WTC11 (cell line): ENCODE data around the gene EIF2B5. TPM values are rescaled to one million over a fixed set of nuclear protein-coding genes. Genes with fewer than 3 reads are reported as not detected.

Experiments used
- ATAC-seq: fragments of 200-7000 bp; cut with Tn5 transposase; 2 replicates; pipeline ENCODE4 v1.10.0; 2021; ENCODE audit warnings: mild to moderate bottlenecking, moderate library complexity
- CTCF ChIA-PET: fragments of 300-600 bp; sonication (Branson Sonifier 250); formaldehyde crosslinking; loops from one replicate; lab custom pipeline; 2021; ENCODE audit warnings: antibody characterized with exemption; lab: Charles Lee
- POLR2A ChIA-PET: fragments of 350-600 bp; sonication (Branson Sonifier 250); formaldehyde crosslinking; loops from one replicate; lab custom pipeline; 2021; ENCODE audit warnings: antibody characterized with exemption; lab: Charles Lee
- DNase-seq: peaks from one replicate; pipeline ENCODE4 v3.0.0; 2021; ENCODE audit warnings: low spot score
- H3K27ac Mint-ChIP-seq: 2 replicates; pipeline ENCODE4 v1.8.0; 2021; ENCODE audit warnings: mixed read lengths
- H3K27me3 Mint-ChIP-seq: 2 replicates; pipeline ENCODE4 v1.8.0; 2021; ENCODE audit warnings: low read depth, mild to moderate bottlenecking, moderate library complexity, mixed read lengths
- H3K36me3 Mint-ChIP-seq: 2 replicates; pipeline ENCODE4 v1.8.0; 2021; ENCODE audit warnings: mixed read lengths
- H3K4me1 Mint-ChIP-seq: 2 replicates; pipeline ENCODE4 v1.8.0; 2022; ENCODE audit warnings: mixed read lengths
- H3K4me3 Mint-ChIP-seq: 2 replicates; pipeline ENCODE4 v1.8.0; 2021; ENCODE audit warnings: mild to moderate bottlenecking, moderate library complexity, mixed read lengths
- H3K9me3 Mint-ChIP-seq: 2 replicates; pipeline ENCODE4 v1.8.0; 2021; ENCODE audit warnings: mixed read lengths
- AR ChIP-seq: fragments of 250-450 bp; sonication (Bioruptor Pico); IDR thresholded peaks from 2 replicates; pipeline ENCODE4 v1.9.0; 2021; ENCODE audit warnings: mild to moderate bottlenecking
- E2F5 ChIP-seq: sonication (generic); formaldehyde crosslinking; IDR thresholded peaks from 2 replicates; pipeline ENCODE4 v1.8.1; 2022; ENCODE audit warnings: mild to moderate bottlenecking, moderate library complexity, missing genetic modification reagents
- ETV6 ChIP-seq: sonication (generic); formaldehyde crosslinking; IDR thresholded peaks from 2 replicates; pipeline ENCODE4 v1.8.1; 2022; ENCODE audit warnings: mild to moderate bottlenecking, missing genetic modification reagents
- FOXP4 ChIP-seq: sonication (generic); formaldehyde crosslinking; IDR thresholded peaks from 2 replicates; pipeline ENCODE4 v1.8.0; 2022; ENCODE audit warnings: mild to moderate bottlenecking, missing genetic modification reagents
- GABPB1 ChIP-seq: sonication (generic); formaldehyde crosslinking; IDR thresholded peaks from 2 replicates; pipeline ENCODE4 v1.8.1; 2023; ENCODE audit warnings: mild to moderate bottlenecking, missing genetic modification reagents
- IRF2 ChIP-seq: sonication (generic); formaldehyde crosslinking; IDR thresholded peaks from 2 replicates; pipeline ENCODE4 v1.8.0; 2022; ENCODE audit warnings: low read depth, missing genetic modification reagents, borderline replicate concordance
- NR1H2 ChIP-seq: sonication (generic); formaldehyde crosslinking; IDR thresholded peaks from 2 replicates; pipeline ENCODE4 v1.9.0; 2021; ENCODE audit warnings: mild to moderate bottlenecking, moderate library complexity, missing genetic modification reagents
- SMAD4 ChIP-seq: sonication (generic); formaldehyde crosslinking; IDR thresholded peaks from 2 replicates; pipeline ENCODE4 v1.8.0; 2022; ENCODE audit warnings: mild to moderate bottlenecking, missing genetic modification reagents
- ZNF121 ChIP-seq: sonication (generic); formaldehyde crosslinking; IDR thresholded peaks from 2 replicates; pipeline ENCODE4 v1.8.0; 2023; ENCODE audit warnings: missing genetic modification reagents
- ZNF232 ChIP-seq: sonication (generic); formaldehyde crosslinking; IDR thresholded peaks from 2 replicates; pipeline ENCODE4 v1.8.0; 2022; ENCODE audit warnings: mild to moderate bottlenecking, missing genetic modification reagents
- total RNA-seq: library from RNA; stranded (reverse); gene quantifications from 3 replicates; pipeline ENCODE4 v1.2.3, GENCODE V29; 2021
- TF ChIP-seq, protein P1 (sequence below): sonication (generic); formaldehyde crosslinking; IDR thresholded peaks from 2 replicates; pipeline ENCODE4 v1.8.0; 2023; ENCODE audit warnings: missing genetic modification reagents, mild to moderate bottlenecking, borderline replicate concordance

EIF2B5 gene
- total RNA-seq, 1 experiment from 2014 or later, result 42.3 TPM

DNA sequence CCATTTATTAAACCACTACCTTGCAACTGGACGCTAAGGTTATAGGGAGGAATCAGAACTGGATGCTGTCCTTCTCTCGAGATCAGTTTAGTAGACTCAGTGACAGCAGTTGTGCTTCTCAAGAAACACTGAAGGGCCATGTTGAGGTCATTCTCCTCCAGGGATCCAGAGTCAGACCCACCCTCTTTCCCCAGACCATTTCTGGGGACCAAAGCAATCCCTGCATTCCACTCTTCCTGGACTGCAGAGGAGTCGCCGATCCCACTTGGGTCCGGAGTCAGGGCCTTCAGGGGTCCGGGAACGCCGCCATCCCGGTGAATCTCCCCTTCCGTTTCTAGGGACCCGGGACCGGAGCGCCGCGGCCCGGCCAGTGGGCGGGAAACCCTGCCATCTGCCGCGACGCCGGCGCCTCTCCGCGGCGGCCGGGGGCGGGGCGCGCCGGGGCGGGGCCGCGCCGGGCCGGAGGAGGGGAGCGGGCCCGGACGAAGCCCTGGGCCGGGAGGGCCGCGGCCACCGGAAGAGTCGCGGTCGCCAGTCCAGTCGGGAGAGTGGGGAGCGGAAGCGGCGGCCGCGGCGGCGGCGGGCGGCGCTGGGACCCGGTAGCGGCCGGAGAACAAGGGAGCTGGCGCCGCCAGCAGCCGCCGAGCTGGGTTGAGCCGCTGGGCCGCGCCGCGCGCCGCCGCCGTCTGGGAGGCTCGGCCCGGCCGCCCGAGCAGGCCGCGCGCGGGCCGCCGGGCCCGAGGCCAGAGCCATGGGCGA lies 19.9 kb downstream of the EIF2B5 start, which contains the start of gene DVL3 (continued):
- TF ChIP-seq, protein P1, sequence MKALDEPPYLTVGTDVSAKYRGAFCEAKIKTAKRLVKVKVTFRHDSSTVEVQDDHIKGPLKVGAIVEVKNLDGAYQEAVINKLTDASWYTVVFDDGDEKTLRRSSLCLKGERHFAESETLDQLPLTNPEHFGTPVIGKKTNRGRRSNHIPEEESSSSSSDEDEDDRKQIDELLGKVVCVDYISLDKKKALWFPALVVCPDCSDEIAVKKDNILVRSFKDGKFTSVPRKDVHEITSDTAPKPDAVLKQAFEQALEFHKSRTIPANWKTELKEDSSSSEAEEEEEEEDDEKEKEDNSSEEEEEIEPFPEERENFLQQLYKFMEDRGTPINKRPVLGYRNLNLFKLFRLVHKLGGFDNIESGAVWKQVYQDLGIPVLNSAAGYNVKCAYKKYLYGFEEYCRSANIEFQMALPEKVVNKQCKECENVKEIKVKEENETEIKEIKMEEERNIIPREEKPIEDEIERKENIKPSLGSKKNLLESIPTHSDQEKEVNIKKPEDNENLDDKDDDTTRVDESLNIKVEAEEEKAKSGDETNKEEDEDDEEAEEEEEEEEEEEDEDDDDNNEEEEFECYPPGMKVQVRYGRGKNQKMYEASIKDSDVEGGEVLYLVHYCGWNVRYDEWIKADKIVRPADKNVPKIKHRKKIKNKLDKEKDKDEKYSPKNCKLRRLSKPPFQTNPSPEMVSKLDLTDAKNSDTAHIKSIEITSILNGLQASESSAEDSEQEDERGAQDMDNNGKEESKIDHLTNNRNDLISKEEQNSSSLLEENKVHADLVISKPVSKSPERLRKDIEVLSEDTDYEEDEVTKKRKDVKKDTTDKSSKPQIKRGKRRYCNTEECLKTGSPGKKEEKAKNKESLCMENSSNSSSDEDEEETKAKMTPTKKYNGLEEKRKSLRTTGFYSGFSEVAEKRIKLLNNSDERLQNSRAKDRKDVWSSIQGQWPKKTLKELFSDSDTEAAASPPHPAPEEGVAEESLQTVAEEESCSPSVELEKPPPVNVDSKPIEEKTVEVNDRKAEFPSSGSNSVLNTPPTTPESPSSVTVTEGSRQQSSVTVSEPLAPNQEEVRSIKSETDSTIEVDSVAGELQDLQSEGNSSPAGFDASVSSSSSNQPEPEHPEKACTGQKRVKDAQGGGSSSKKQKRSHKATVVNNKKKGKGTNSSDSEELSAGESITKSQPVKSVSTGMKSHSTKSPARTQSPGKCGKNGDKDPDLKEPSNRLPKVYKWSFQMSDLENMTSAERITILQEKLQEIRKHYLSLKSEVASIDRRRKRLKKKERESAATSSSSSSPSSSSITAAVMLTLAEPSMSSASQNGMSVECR (CRISPR knock-in tag), result 0 out of 2 replicates have a peak, but pooled peaks have one; percentile 11
- TF ChIP-seq E2F5 (CRISPR knock-in tag) (0 out of 2 replicates have a peak, but pooled peaks have one; percentile 40), ETV6 (CRISPR knock-in tag) (peak; percentile 54; the same call in 1 of the 2 replicates), FOXP4 (CRISPR knock-in tag) (0 out of 2 replicates have a peak, but pooled peaks have one; percentile 51), GABPB1 (CRISPR knock-in tag) (peak; percentile 4; the same call in 1 of the 2 replicates), IRF2 (CRISPR knock-in tag) (no peak), ZNF232 (0 out of 2 replicates have a peak, but pooled peaks have one; percentile 71), AR (CRISPR knock-in tag) (no peak), SMAD4 (CRISPR knock-in tag) (no peak), ZNF121 (CRISPR knock-in tag) (peak; percentile 30; the same call in 1 of the 2 replicates)

DNA sequence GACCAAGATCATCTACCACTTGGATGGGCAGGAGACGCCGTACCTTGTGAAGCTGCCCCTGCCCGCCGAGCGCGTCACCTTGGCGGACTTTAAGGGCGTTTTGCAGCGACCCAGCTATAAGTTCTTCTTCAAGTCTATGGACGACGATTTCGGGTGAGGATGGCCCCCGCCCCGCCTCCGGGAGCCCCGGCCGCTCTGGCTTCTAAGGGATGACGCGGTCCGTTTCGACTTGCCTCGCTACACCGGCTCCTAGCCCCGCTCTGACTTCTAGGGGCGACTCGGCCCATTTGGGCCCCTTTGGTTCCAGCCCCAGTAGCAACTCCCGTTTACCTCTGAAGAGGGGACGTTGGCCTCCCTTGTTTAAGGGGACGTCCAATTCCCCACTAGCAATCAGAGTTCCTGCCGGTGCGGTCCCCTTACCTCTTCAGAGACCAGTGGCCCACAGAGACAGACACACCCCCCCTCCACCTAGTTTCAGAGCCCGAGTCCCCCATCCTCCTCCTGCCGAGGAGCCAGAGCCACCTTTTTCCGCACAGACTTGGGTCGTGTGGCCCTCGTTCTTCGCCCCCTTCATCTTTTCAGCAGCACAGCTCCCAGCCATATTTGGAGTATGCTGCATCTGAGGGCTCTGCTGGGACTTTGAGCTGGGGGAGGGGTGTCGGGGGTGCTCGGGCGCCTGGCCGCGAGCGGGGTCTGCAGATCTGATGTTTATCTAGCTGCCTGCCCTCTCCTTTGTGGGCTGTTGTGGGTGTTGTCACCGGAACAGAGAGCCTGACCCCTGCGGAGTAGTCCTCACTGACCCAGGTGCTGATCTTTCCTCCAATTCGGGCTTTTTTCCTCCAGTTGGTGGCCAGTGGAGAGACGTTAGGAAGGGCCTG lies 20.7 kb downstream of the EIF2B5 start:
- POLR2A ChIA-PET, result interaction anchor here (1.0 to 1.9 kb wide), 3 partner anchors 10 to 21 kb away, joined by 3 to 11 read pairs (median 3); no protein-coding TSS in a partner anchor
- peak overlapping the region; percentile 95 for H3K27ac Mint-ChIP-seq
- H3K4me1 Mint-ChIP-seq, result peaks cover 16% of the 10 kb centered on the region
- TF ChIP-seq NR1H2 (CRISPR knock-in tag) (0 out of 2 replicates have a peak, but pooled peaks have one; percentile 43), ETV6 (CRISPR knock-in tag) (no peak)
- TF ChIP-seq, all 79 proteins: peak for 1
- CTCF ChIA-PET, result interaction anchor here (0.8 to 1.8 kb wide), 6 partner anchors 11 to 260 kb away, joined by 3 to 12 read pairs (median 4); partner anchors contain the start of gene EEF1AKMT4
- Mint-ChIP-seq H3K4me3 (peak overlapping the region; percentile 95), H3K36me3 (no peaks in the 10 kb centered on the region), H3K9me3 (no peaks in the 10 kb centered on the region), H3K27me3 (no peaks in the 10 kb centered on the region)
- peak; percentile 16 for ATAC-seq
- DNase-seq, result peak; percentile 47
